MCF 10A (cell line): Measurements from ENCODE around the gene MET. TPM values are rescaled to one million over a fixed set of nuclear protein-coding genes. Genes with fewer than 3 reads are reported as not detected.

Experiments used
- BruUV-seq: library from RNA; stranded (reverse); fragments of 400-500 nt; replicated peaks from 2 replicates; lab custom pipeline; 2021; lab: Mats Ljungman, UMichigan
- CTCF ChIA-PET: fragments of 300-600 bp; sonication (Branson Sonifier 250); formaldehyde crosslinking; extraction: SDS; loops from one replicate; lab custom pipeline; 2021; ENCODE audit warnings: antibody characterized with exemption, inconsistent platforms; lab: Yijun Ruan, JAX
- POLR2A ChIA-PET: fragments of 300-600, 350-650 bp; sonication (Branson Sonifier 250); formaldehyde crosslinking; extraction: SDS; loops from one replicate; lab custom pipeline; 2020; ENCODE audit warnings: antibody characterized with exemption, inconsistent platforms; lab: Yijun Ruan, JAX
- DNase-seq: peaks from one replicate; pipeline ENCODE4 v3.0.0-alpha.2; 2018; ENCODE audit not compliant: unreplicated experiment
- H3K27ac Mint-ChIP-seq: one replicate; pipeline ENCODE4 v1.8.0; 2022; ENCODE audit warnings: mild to moderate bottlenecking, low read depth, mixed read lengths; ENCODE audit not compliant: unreplicated experiment
- H3K27me3 Mint-ChIP-seq: one replicate; pipeline ENCODE4 v1.8.0; 2022; ENCODE audit warnings: mixed read lengths; ENCODE audit not compliant: insufficient read depth, unreplicated experiment
- H3K36me3 Mint-ChIP-seq: one replicate; pipeline ENCODE4 v1.8.0; 2022; ENCODE audit warnings: mild to moderate bottlenecking, moderate library complexity, mixed read lengths; ENCODE audit not compliant: insufficient read depth, unreplicated experiment
- H3K4me1 Mint-ChIP-seq: one replicate; pipeline ENCODE4 v1.8.0; 2022; ENCODE audit warnings: mixed read lengths; ENCODE audit not compliant: insufficient read depth, unreplicated experiment
- H3K4me3 Mint-ChIP-seq: one replicate; pipeline ENCODE4 v1.8.0; 2022; ENCODE audit warnings: mild to moderate bottlenecking, moderate library complexity, mixed read lengths; ENCODE audit not compliant: unreplicated experiment
- H3K9me3 Mint-ChIP-seq: one replicate; pipeline ENCODE4 v1.8.0; 2022; ENCODE audit warnings: mixed read lengths; ENCODE audit not compliant: unreplicated experiment
- intact Hi-C: fragments of 100-400 bp; cut with micrococcal nuclease; formaldehyde crosslinking; loops from 2 replicates; pipeline ENCODE4 v1.14.1; 2022
- total RNA-seq: library from RNA; stranded (reverse); gene quantifications from 2 replicates; pipeline ENCODE4 v1.2.3, GENCODE V29; 2022
- TF ChIP-seq, protein P1 (sequence below): fragments of 200-600 bp; IDR thresholded peaks from one replicate; pipeline ENCODE4 v1.8.0; 2022; ENCODE audit warnings: antibody characterized with exemption, mild to moderate bottlenecking; ENCODE audit not compliant: unreplicated experiment

Gene MET
- total RNA-seq, 1 experiment from 2014 or later = 129 TPM

- H3K9me3 Mint-ChIP-seq = no peaks in the 10 kb centered on the region
- H3K4me1 Mint-ChIP-seq = peaks cover 30% of the 10 kb centered on the region
- ChIA-PET POLR2A (interaction anchor here (0.5 to 12.1 kb wide), 36 partner anchors 9 to 463 kb away, joined by 3 to 362 read pairs (median 6); partner anchors contain the start of gene TES), CTCF (interaction anchor here (0.6 to 7.7 kb wide), 16 partner anchors 16 to 223 kb away, joined by 3 to 62 read pairs (median 4); no protein-coding TSS in a partner anchor)
- H3K27ac Mint-ChIP-seq = peak overlapping the region; percentile 98
- no TSS peak for BruUV-seq
- H3K4me3 Mint-ChIP-seq = peak overlapping the region; percentile 83
- intact Hi-C loops = loop anchor here (2.0 to 5.0 kb wide), 5 partner anchors 35 to 416 kb away; no protein-coding TSS in a partner anchor
- no peaks in the 10 kb centered on the region for H3K27me3 Mint-ChIP-seq
- TF ChIP-seq, protein P1, sequence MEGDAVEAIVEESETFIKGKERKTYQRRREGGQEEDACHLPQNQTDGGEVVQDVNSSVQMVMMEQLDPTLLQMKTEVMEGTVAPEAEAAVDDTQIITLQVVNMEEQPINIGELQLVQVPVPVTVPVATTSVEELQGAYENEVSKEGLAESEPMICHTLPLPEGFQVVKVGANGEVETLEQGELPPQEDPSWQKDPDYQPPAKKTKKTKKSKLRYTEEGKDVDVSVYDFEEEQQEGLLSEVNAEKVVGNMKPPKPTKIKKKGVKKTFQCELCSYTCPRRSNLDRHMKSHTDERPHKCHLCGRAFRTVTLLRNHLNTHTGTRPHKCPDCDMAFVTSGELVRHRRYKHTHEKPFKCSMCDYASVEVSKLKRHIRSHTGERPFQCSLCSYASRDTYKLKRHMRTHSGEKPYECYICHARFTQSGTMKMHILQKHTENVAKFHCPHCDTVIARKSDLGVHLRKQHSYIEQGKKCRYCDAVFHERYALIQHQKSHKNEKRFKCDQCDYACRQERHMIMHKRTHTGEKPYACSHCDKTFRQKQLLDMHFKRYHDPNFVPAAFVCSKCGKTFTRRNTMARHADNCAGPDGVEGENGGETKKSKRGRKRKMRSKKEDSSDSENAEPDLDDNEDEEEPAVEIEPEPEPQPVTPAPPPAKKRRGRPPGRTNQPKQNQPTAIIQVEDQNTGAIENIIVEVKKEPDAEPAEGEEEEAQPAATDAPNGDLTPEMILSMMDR = no peak
- DNase-seq = peak; percentile 26
- peaks cover 13% of the 10 kb centered on the region for H3K36me3 Mint-ChIP-seq
Observed at GRCh38 chr7:116673457-116673865, 1.5 kb downstream of the MET start.

GRCh38 chr7:116674508-116675173 lies 2.6 kb downstream of the MET start:
- TF ChIP-seq, protein P1 = no peak
- BruUV-seq = TSS peak; percentile 71
- CTCF ChIA-PET = interaction anchor here (0.6 to 7.7 kb wide), 21 partner anchors 12 to 425 kb away, joined by 3 to 62 read pairs (median 4); no protein-coding TSS in a partner anchor
- DNase-seq = peak; percentile 93
- Mint-ChIP-seq H3K4me3 (peak overlapping the region; percentile 83), H3K4me1 (peaks cover 36% of the 10 kb centered on the region), H3K27ac (peak overlapping the region; percentile 98), H3K9me3 (no peaks in the 10 kb centered on the region), H3K27me3 (no peaks in the 10 kb centered on the region), H3K36me3 (peaks cover 13% of the 10 kb centered on the region)
- intact Hi-C loops = loop anchor here (5.0 kb wide), 1 partner anchor 417 kb away; no protein-coding TSS in a partner anchor
- POLR2A ChIA-PET = interaction anchor here (0.6 to 12.1 kb wide), 36 partner anchors 8 to 464 kb away, joined by 3 to 362 read pairs (median 6); partner anchors contain the start of genes CAV1 and TES

DNA sequence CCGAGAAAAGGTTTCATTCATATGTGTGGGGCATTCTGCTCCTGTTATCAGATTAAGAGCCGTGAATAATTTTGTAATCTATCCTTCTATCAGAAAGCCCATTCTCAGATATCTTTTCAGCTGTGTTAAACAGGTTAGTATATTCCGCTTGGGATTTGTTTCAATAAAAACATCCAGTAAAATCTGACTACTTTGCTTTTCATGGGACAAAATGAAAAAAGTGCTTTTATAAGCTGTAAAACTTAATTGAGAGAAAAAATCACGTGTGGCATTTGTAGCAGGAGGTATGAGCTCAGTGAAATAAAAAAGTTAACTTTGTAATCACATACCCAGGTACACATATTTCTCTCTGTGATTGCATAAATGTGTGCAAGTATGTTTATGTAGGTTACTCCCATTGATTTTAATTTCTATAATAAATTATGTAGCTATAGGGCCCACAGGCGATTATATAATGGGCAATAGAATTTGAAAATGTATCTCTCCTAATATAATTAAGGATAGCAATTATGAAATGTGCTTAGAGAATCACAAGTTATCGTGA lies 3.9 kb downstream of the MET start:
- POLR2A ChIA-PET = interaction anchor here (0.8 to 12.1 kb wide), 17 partner anchors 11 to 465 kb away, joined by 3 to 362 read pairs (median 26); partner anchors contain the start of genes CAV1 and TES

More for the DNA sequence above, 3.9 kb downstream of the MET start:
- peak overlapping the region; percentile 98 for H3K27ac Mint-ChIP-seq
- intact Hi-C loops = no loop called here
- BruUV-seq = no TSS peak
- no peaks in the 10 kb centered on the region for H3K9me3 Mint-ChIP-seq
- CTCF ChIA-PET = interaction anchor here (0.6 to 7.7 kb wide), 11 partner anchors 10 to 186 kb away, joined by 3 to 62 read pairs (median 5); no protein-coding TSS in a partner anchor
- H3K4me1 Mint-ChIP-seq = peaks cover 39% of the 10 kb centered on the region
- TF ChIP-seq, protein P1 = no peak
- no peaks in the 10 kb centered on the region for H3K27me3 Mint-ChIP-seq
- peak overlapping the region; percentile 83 for H3K4me3 Mint-ChIP-seq
- peaks cover 13% of the 10 kb centered on the region for H3K36me3 Mint-ChIP-seq
- no peak for DNase-seq
